ENCODE results near the gene MTX1. TPM values are rescaled to one million over a fixed set of nuclear protein-coding genes. Genes with fewer than 3 reads are reported as not detected.
"Not testable (repeated sequence)": the region's sequence is repeated elsewhere in the genome, so short reads cannot be mapped to it uniquely, and the experiment has no call there.

MTX1 gene
- total RNA-seq, 1 donor from 2014 or later, result 26.1 TPM

DNA sequence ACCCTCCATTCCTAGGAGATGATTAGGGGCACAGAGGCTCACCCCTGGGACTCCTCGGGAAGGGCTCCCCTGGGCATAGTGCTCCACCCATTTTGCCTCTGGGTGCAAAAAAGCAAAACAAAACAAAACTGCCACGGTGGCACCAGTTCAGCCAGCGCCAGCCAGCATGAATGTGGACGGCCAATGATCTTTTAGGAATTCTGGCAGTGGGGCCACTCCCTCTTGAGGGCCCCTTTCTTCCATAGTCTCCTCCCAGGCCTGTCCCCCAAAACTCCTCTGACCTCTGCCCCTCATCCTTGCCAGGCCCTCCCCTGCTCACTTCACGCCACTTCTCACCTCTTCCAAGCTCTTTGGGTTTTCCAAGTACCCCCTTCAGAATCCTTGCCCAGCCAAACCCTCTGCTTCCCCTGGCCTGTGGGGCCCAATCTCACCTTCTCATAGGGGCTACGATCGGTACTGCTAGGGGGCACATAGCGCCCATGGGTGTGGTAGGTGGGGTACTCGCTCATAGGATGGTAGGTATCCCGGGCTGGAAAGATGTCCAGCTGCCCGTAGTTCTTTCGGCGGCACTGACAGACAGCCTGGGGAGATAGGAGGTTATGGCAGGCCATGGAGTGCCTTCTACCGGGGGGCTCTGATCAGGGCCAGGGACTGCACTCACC lies 21.6 kb upstream of the MTX1 start:
- H3K4me3 Mint-ChIP-seq (ENCODE audit: unreplicated experiment), result no peak overlapping the region
- H3K27me3 Mint-ChIP-seq (ENCODE audit: unreplicated experiment), result peaks cover 12% of the 10 kb centered on the region
- DNase-seq, result no peak
- H3K27ac Mint-ChIP-seq (ENCODE audit: unreplicated experiment), result no peak overlapping the region
- H3K4me1 Mint-ChIP-seq (ENCODE audit: low read depth, unreplicated experiment), result no peaks in the 10 kb centered on the region
- no peaks in the 10 kb centered on the region for H3K36me3 Mint-ChIP-seq (ENCODE audit: unreplicated experiment)
- TF ChIP-seq, protein P1, sequence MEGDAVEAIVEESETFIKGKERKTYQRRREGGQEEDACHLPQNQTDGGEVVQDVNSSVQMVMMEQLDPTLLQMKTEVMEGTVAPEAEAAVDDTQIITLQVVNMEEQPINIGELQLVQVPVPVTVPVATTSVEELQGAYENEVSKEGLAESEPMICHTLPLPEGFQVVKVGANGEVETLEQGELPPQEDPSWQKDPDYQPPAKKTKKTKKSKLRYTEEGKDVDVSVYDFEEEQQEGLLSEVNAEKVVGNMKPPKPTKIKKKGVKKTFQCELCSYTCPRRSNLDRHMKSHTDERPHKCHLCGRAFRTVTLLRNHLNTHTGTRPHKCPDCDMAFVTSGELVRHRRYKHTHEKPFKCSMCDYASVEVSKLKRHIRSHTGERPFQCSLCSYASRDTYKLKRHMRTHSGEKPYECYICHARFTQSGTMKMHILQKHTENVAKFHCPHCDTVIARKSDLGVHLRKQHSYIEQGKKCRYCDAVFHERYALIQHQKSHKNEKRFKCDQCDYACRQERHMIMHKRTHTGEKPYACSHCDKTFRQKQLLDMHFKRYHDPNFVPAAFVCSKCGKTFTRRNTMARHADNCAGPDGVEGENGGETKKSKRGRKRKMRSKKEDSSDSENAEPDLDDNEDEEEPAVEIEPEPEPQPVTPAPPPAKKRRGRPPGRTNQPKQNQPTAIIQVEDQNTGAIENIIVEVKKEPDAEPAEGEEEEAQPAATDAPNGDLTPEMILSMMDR (IDR thresholded peaks at IDR 0.05; ENCODE audit: partially characterized antibody, unreplicated experiment), result no peak
- H3K9me3 Mint-ChIP-seq (ENCODE audit: unreplicated experiment), result peaks cover 9% of the 10 kb centered on the region

DNA sequence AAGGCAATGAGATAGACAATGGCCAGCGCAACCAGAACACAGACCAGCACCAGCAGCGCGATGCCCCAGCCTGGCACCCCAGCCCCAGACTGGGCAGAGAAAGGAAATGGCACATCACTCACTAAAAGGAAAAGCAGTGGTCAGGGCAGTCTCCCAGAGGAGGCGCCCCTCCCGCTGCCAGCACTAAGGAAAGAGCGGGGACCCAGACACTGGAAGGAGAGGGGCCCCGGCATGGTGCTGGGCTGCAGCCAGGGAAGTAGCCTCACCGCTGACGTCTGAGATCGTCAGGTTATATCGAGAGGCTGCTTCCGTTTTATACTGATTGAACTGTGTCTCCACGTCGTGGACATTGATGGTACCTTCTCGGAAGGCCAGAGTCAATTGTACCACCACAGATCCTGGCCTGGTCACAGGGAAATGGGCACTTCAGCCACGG lies 21.0 kb upstream of the MTX1 start:
- peaks cover 12% of the 10 kb centered on the region for H3K27me3 Mint-ChIP-seq (ENCODE audit: unreplicated experiment)
- TF ChIP-seq, protein P1 (IDR thresholded peaks at IDR 0.05; ENCODE audit: partially characterized antibody, unreplicated experiment), result no peak
- peaks cover 2% of the 10 kb centered on the region for H3K4me1 Mint-ChIP-seq (ENCODE audit: low read depth, unreplicated experiment)
- no peak overlapping the region for H3K27ac Mint-ChIP-seq (ENCODE audit: unreplicated experiment)
- H3K9me3 Mint-ChIP-seq (ENCODE audit: unreplicated experiment), result peaks cover 13% of the 10 kb centered on the region
- DNase-seq, result no peak
- no peaks in the 10 kb centered on the region for H3K36me3 Mint-ChIP-seq (ENCODE audit: unreplicated experiment)
- H3K4me3 Mint-ChIP-seq (ENCODE audit: unreplicated experiment), result no peak overlapping the region

- Mint-ChIP-seq H3K9me3 (ENCODE audit: unreplicated experiment) (peaks cover 14% of the 10 kb centered on the region), H3K4me3 (ENCODE audit: unreplicated experiment) (peak overlapping the region; percentile 13), H3K27ac (ENCODE audit: unreplicated experiment) (peak overlapping the region; percentile 81), H3K27me3 (ENCODE audit: unreplicated experiment) (peaks cover 10% of the 10 kb centered on the region), H3K36me3 (ENCODE audit: unreplicated experiment) (no peaks in the 10 kb centered on the region), H3K4me1 (ENCODE audit: low read depth, unreplicated experiment) (peaks cover 3% of the 10 kb centered on the region)
- TF ChIP-seq, protein P1 (IDR thresholded peaks at IDR 0.05; ENCODE audit: partially characterized antibody, unreplicated experiment), result no peak
- no peak for DNase-seq
Observed at GRCh38 chr1:155188268-155188667, 20.2 kb upstream of the MTX1 start.

GRCh38 chr1:155189926-155190325 lies 18.6 kb upstream of the MTX1 start:
- H3K27ac Mint-ChIP-seq (ENCODE audit: unreplicated experiment); DNase-seq; H3K4me1 Mint-ChIP-seq (ENCODE audit: low read depth, unreplicated experiment); H3K4me3 Mint-ChIP-seq (ENCODE audit: unreplicated experiment); H3K36me3 Mint-ChIP-seq (ENCODE audit: unreplicated experiment): not testable (repeated sequence)
- peaks cover 16% of the 10 kb centered on the region for H3K27me3 Mint-ChIP-seq (ENCODE audit: unreplicated experiment)
- peaks cover 20% of the 10 kb centered on the region for H3K9me3 Mint-ChIP-seq (ENCODE audit: unreplicated experiment)

GRCh38 chr1:155191904-155192303 lies 16.6 kb upstream of the MTX1 start:
- H3K4me3 Mint-ChIP-seq (ENCODE audit: unreplicated experiment), result no peak overlapping the region
- peaks cover 9% of the 10 kb centered on the region for H3K4me1 Mint-ChIP-seq (ENCODE audit: low read depth, unreplicated experiment)
- DNase-seq, result no peak
- TF ChIP-seq, protein P1 (IDR thresholded peaks at IDR 0.05; ENCODE audit: partially characterized antibody, unreplicated experiment), result no peak
- H3K9me3 Mint-ChIP-seq (ENCODE audit: unreplicated experiment), result peaks cover 25% of the 10 kb centered on the region
- H3K27me3 Mint-ChIP-seq (ENCODE audit: unreplicated experiment), result peaks cover 16% of the 10 kb centered on the region
- H3K36me3 Mint-ChIP-seq (ENCODE audit: unreplicated experiment), result no peaks in the 10 kb centered on the region
- no peak overlapping the region for H3K27ac Mint-ChIP-seq (ENCODE audit: unreplicated experiment)
